NCI-H2196 (cell line): Measurements from ENCODE around the gene RASA3.
A peak's percentile ranks its signal among the peaks of the same experiment; 100 is the strongest.

Experiments
- DNase-seq: peaks from one replicate; lab custom pipeline; 2025; ENCODE audit not compliant: unreplicated experiment; lab: John Stamatoyannopoulos, UW

Gene RASA3

GRCh38 chr13:113960276-113960948 lies 172.0 kb downstream of the RASA3 start:
- no peak for DNase-seq

DNA sequence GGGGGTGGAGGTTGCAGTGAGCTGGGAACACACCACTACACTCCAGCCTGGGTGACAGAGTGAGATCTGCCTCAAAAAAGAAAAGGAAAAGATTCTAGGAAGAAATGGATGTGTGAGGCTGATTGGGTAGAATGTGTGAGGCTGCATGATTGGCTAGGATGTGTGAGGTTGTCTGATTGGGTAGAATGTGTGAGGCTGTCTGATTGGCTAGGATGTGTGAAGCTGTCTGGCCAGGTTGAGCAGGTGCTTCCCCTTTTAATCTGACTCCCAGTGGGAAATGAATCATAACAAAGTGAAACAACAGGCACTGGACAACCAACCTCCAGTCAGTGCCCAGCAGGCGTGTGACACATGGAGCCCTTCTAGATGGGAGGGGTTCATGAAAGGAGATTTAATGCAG lies 173.2 kb downstream of the RASA3 start:
- no peak for DNase-seq

- no peak for DNase-seq
Observed at GRCh38 chr13:113958373-113958772, 174.1 kb downstream of the RASA3 start.

GRCh38 chr13:113956571-113956970 lies 175.9 kb downstream of the RASA3 start:
- no peak for DNase-seq

DNA sequence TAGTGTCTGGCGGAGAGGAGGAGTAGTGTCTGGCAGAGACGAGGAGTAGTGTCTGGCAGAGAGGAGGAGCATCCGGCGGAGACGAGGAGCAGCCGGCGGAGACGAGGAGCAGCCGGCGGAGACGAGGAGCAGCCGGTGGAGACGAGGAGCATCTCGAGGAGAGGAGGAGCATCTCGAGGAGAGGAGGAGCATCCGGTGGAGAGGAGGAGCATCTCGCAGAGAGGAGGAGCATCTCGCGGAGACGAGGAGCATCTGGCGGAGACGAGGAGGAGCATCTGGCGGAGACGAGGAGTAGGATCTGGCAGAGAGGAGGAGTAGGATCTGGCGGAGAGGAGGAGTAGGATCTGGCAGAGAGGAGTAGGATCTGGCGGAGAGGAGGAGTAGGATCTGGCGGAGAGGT lies 176.7 kb downstream of the RASA3 start:
- DNase-seq: no peak

DNA sequence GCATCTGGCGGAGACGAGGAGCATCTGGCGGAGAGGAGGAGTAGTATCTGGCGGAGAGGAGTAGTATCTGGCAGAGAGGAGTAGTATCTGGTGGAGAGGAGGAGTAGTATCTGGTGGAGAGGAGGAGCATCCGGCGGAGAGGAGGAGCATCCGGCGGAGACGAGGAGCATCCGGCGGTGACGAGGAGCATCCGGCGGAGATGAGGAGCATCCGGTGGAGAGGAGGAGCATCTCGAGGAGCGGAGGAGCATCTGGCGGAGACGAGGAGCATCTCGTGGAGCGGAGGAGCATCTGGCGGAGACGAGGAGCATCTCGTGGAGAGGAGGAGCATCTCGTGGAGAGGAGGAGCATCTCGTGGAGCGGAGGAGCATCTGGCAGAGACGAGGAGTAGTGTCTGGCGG lies 177.2 kb downstream of the RASA3 start:
- DNase-seq: no peak

DNA sequence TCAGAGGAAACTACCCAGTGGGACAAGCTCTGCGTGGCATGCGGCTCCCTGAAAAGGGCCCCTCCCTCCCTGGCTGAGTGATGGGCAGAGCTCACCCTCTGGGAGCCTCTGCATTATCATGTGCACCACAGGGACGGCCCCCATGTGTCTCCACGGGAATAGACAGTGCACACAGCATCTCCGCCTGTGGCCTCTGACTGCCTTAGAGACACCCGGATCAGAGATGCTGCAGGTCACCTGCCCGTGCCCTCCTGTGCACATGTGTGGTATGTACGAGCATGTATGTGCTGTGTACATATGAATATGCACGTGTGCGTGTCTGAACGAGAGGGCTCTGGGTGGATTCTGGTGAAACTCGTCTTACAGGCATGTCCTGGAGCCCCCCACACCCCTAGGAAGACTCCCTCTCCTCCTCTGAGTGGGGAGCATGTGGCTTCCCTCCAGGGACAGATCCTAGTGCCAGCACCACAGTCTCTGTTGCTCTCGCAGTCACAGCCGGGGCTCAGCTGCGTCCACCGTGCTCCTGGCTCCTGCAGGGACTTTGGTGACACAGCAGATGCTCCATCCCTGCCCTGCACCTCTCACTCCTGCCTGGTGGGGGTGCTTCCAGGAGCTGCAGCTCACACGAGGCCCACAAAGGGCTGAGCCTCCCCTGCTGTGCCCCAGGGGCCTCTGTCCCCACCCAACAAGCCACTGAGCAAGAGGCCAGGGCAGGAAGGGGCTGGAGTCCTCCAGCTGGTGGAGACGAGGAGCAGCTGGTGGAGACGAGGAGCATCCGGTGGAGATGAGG lies 178.2 kb downstream of the RASA3 start:
- no peak for DNase-seq

- DNase-seq: no peak
Observed at GRCh38 chr13:113953561-113953960, 178.9 kb downstream of the RASA3 start.

GRCh38 chr13:113952983-113953520 lies 179.4 kb downstream of the RASA3 start:
- no peak for DNase-seq

GRCh38 chr13:113952151-113952982 lies 180.1 kb downstream of the RASA3 start:
- DNase-seq: no peak

GRCh38 chr13:113951246-113951999 lies 181.0 kb downstream of the RASA3 start:
- DNase-seq: peak; percentile 39

DNA sequence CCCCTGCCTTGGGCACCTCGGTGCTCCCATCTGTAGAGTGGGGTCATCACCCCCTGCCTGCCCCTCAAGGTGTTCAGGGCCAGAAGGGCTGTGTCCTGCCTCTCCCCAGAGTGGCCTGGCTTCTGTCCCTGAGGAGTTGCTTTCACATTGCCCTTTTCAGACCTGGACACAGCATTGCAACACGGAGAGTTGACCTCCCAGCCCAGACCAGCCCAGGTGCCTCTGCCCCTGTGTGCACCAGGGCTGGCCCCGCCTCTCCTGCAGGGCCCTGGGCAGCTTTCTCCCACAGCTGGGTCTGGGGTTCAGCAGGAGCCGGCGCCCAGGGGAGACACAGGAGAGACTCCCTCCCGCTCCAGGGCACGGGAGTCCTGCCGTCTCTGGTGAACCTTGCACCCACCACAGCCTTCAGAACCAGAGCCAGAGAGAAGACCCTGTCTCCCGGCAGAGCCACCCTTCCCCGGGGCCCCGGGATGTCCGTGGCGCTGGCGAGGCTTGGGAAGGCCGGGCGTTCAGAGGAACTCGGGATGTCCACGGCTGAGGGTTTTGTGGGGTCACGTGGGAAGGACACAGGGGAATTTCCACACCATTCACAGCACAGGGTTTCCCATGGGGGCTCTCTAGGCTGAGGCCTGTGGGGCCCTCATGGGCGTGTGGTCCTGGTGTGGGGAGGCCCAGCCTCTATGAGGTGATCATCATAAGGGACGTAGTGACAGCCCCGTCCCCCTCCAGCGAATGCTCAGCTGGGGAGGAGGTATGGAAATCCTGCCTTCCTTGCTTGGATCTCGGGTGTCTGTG lies 181.8 kb downstream of the RASA3 start:
- DNase-seq: no peak

DNA sequence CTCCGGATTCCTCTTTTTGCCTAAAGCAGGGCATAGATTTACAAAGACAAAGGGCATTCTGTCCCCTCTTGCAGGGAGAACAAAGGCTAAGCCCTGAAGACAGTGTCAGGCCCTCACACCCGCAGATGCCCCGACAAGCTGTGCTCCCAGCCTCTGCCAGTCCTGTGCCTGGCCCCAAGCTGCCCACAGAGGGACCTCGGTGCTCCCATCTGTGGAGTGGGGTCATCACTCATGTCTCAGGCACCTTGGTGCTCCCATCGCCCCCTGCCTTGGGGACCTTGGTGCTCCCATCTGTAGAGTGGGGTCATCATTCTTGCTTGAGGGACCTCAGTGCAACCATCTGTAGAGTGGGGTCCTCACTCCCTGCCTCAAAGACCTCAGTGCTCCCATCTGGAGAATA lies 182.9 kb downstream of the RASA3 start:
- no peak for DNase-seq

GRCh38 chr13:113948034-113948742 lies 184.2 kb downstream of the RASA3 start:
- DNase-seq: no peak

GRCh38 chr13:113947311-113948033 lies 185.0 kb downstream of the RASA3 start:
- DNase-seq: no peak

GRCh38 chr13:113946409-113947181 lies 185.8 kb downstream of the RASA3 start:
- no peak for DNase-seq

GRCh38 chr13:113945857-113946408 lies 186.5 kb downstream of the RASA3 start:
- no peak for DNase-seq
